Body of pancreas (tissue), 4 donors: ENCODE measurements around the gene GOLGA3.

Experiments
- POLR2A ChIP-seq, 3 donors: fragments of 450-650 bp; IDR thresholded peaks; one replicate each; pipeline ENCODE4 v1.6.1; 2016; ENCODE audit warnings: antibody characterized with exemption in 3 of 3, mild to moderate bottlenecking in 2 of 3
- TF ChIP-seq, protein P1 (sequence below), 7 experiments: fragments of 450-650 bp in 4 of 7; fragments of 200-600 bp in 3 of 7; sonication (generic) in 3 of 7; IDR thresholded peaks; one replicate each; pipeline ENCODE4 v1.5.1; 2016 to 2019; ENCODE audit warnings: antibody characterized with exemption in 7 of 7

DNA sequence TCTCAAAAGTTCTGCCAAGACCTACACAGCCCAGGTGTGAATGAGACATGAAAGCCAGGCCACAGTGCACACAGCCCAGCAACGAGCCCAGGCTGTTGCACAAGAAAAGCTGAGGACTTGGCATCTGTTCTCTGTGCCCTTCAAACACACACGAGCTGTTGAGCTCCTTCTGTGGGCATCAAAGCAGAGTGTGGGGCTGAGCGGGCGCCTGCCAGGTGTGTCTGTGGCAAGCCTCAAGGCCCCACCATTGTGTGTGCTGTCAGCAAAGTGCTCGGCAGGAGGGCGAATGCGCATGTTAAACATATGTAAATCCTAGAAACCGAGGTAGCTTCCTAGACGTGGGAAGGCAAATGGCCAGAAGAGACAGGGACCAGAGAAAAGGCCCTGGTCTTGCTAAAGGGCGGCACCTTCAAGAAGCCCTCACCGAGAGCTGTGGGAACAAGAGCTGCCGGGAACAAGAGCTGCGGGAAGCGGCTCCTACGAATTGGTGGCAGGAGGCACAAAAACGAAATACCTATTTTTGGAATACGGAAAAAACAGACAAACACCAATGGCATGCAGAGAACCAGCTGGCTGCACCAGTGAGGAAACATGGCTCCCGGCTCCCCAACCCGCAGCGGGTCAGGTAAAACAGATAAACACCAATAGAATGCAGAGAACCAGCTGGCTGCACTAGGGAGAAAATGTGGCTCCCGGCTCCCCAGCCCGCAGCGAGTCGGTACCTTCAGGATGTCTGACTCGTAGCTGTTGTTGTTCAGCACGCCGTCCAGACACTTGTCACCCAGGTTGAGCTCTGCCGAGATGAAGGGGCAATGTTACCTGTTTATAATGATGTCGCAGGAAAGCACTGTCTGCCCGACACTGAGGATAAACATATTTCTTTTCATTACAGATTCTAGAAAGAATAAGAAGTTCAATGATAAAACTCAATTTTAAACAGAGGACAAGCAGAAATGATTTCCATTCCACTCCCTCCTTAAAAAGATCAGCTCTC lies 19.0 kb upstream of the GOLGA3 start:
- TF ChIP-seq, protein P1, sequence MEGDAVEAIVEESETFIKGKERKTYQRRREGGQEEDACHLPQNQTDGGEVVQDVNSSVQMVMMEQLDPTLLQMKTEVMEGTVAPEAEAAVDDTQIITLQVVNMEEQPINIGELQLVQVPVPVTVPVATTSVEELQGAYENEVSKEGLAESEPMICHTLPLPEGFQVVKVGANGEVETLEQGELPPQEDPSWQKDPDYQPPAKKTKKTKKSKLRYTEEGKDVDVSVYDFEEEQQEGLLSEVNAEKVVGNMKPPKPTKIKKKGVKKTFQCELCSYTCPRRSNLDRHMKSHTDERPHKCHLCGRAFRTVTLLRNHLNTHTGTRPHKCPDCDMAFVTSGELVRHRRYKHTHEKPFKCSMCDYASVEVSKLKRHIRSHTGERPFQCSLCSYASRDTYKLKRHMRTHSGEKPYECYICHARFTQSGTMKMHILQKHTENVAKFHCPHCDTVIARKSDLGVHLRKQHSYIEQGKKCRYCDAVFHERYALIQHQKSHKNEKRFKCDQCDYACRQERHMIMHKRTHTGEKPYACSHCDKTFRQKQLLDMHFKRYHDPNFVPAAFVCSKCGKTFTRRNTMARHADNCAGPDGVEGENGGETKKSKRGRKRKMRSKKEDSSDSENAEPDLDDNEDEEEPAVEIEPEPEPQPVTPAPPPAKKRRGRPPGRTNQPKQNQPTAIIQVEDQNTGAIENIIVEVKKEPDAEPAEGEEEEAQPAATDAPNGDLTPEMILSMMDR (IDR thresholded peaks at IDR 0.05), result no peak
- no peak for TF ChIP-seq POLR2A (IDR thresholded peaks at IDR 0.05)
